A673 (cell line): ENCODE data around the gene MAGEA9B.

Experiments used
- EZH2 ChIP-seq: fragments of 200-600 bp; sonication (generic); IDR thresholded peaks from 2 replicates; pipeline ENCODE4 v1.6.1; 2017; ENCODE audit warnings: borderline replicate concordance, low read depth, mild to moderate bottlenecking, mixed read lengths, antibody characterized with exemption, low read length; ENCODE audit not compliant: poor library complexity, severe bottlenecking
- TF ChIP-seq, protein P1 (sequence below): fragments of 300-800, 200-600 bp; sonication (generic); conservative IDR thresholded peaks from 2 replicates; pipeline ENCODE4 v1.5.1; 2017; ENCODE audit warnings: low read depth, mild to moderate bottlenecking, antibody characterized with exemption, low read length, moderate library complexity, mixed read lengths

DNA sequence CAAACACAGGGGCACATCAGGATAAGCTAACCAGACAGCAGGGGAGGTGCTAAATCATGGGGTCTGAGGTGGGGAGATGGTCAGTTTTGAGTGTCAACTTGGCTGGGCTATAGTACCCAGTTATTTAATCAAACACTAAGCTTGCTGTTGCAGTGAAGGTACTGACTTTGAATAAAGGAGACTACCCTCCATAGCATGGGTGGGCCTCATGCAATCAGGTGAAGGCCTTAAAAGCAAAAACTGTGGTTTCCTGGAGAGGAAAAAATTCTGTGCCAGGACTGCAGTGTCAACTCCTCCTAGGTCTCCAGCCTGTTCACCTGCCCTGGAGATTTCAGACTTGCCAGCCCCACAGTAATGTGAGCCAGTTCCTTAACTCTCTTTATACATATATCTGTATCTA, 20.4 kb upstream of the MAGEA9B start:
- TF ChIP-seq, protein P1, sequence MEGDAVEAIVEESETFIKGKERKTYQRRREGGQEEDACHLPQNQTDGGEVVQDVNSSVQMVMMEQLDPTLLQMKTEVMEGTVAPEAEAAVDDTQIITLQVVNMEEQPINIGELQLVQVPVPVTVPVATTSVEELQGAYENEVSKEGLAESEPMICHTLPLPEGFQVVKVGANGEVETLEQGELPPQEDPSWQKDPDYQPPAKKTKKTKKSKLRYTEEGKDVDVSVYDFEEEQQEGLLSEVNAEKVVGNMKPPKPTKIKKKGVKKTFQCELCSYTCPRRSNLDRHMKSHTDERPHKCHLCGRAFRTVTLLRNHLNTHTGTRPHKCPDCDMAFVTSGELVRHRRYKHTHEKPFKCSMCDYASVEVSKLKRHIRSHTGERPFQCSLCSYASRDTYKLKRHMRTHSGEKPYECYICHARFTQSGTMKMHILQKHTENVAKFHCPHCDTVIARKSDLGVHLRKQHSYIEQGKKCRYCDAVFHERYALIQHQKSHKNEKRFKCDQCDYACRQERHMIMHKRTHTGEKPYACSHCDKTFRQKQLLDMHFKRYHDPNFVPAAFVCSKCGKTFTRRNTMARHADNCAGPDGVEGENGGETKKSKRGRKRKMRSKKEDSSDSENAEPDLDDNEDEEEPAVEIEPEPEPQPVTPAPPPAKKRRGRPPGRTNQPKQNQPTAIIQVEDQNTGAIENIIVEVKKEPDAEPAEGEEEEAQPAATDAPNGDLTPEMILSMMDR, result no peak
- TF ChIP-seq EZH2, result no peak
